T-helper 2 cell treated with Interferon-gamma antibody and Interleukin-4, amounts not matched to agents 100 ng/mL and 5 ng/mL, for 36 hours (primary cell): ENCODE results near the gene ATP13A5. TPM values are rescaled to one million over a fixed set of nuclear protein-coding genes. Genes with fewer than 3 reads are reported as not detected.

ENCODE experiments used
- intact Hi-C: fragments of 100-400 bp; cut with micrococcal nuclease; formaldehyde crosslinking; loops from one replicate; pipeline ENCODE4 v1.15.1; 2023
- total RNA-seq: library from RNA; stranded (reverse); gene quantifications from 2 replicates; pipeline ENCODE4 v1.2.3, GENCODE V29; 2022

The ATP13A5 gene
- total RNA-seq, 1 donor from 2014 or later, result not detected

- intact Hi-C loops, result no loop called here
Measured at GRCh38 chr3:193346259-193346658, 32.3 kb downstream of the ATP13A5 start.

GRCh38 chr3:193345431-193345830 lies 33.1 kb downstream of the ATP13A5 start:
- intact Hi-C loops, result no loop called here

GRCh38 chr3:193344486-193344885 lies 34.1 kb downstream of the ATP13A5 start:
- intact Hi-C loops, result no loop called here

GRCh38 chr3:193343726-193344222 lies 34.8 kb downstream of the ATP13A5 start:
- intact Hi-C loops, result no loop called here

GRCh38 chr3:193342551-193342950 lies 36.0 kb downstream of the ATP13A5 start:
- intact Hi-C loops, result no loop called here

GRCh38 chr3:193335031-193335430 lies 43.5 kb downstream of the ATP13A5 start:
- intact Hi-C loops, result no loop called here

GRCh38 chr3:193333229-193333628 lies 45.3 kb downstream of the ATP13A5 start:
- intact Hi-C loops, result no loop called here

- intact Hi-C loops, result no loop called here
Measured at GRCh38 chr3:193330555-193331204, 47.9 kb downstream of the ATP13A5 start.

GRCh38 chr3:193317682-193318300 lies 60.8 kb downstream of the ATP13A5 start:
- intact Hi-C loops, result no loop called here

- intact Hi-C loops, result no loop called here
Measured at GRCh38 chr3:193314161-193314560, 64.4 kb downstream of the ATP13A5 start.

GRCh38 chr3:193313061-193313958 lies 65.2 kb downstream of the ATP13A5 start:
- intact Hi-C loops, result no loop called here

- intact Hi-C loops, result no loop called here
Measured at GRCh38 chr3:193310914-193311723, 67.4 kb downstream of the ATP13A5 start.

- intact Hi-C loops, result no loop called here
Measured at GRCh38 chr3:193305356-193305755, 73.2 kb downstream of the ATP13A5 start.

GRCh38 chr3:193301433-193301832 lies 77.1 kb downstream of the ATP13A5 start:
- intact Hi-C loops, result no loop called here

GRCh38 chr3:193297421-193297820 lies 81.1 kb downstream of the ATP13A5 start:
- intact Hi-C loops, result no loop called here

- intact Hi-C loops, result no loop called here
Measured at GRCh38 chr3:193295985-193296384, 82.6 kb downstream of the ATP13A5 start.

- intact Hi-C loops, result no loop called here
Measured at GRCh38 chr3:193292386-193292785, 86.2 kb downstream of the ATP13A5 start.

GRCh38 chr3:193271101-193271840 lies 107.3 kb downstream of the ATP13A5 start:
- intact Hi-C loops, result no loop called here

- intact Hi-C loops, result no loop called here
Measured at GRCh38 chr3:193270451-193270850, 108.1 kb downstream of the ATP13A5 start.

- intact Hi-C loops, result no loop called here
Measured at GRCh38 chr3:193269343-193270028, 109.1 kb downstream of the ATP13A5 start.
